NCI-H1092 (cell line): ENCODE data around the gene DOLK.

ENCODE experiments used
- DNase-seq: peaks from one replicate; lab custom pipeline; 2025; lab: John Stamatoyannopoulos, UW

Gene DOLK

DNA sequence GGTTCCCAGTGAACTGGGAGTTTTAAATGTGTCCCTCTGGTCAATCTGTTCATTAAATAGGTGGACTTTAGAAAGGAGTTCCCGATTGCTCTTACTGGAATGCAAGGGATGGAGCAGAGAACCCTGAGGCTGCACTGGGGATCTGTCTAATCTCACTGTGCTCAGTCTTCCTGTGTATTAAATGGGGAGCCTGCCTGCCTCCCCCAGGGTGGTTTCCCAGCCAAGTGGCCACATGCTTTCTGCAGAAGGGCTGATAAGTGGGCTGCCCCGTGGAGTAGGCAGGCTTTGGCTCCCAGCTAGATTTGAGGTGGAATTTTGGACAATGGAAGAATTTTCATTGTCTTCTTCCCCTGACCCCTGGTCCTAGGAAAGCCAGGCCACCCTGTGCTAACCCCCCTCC lies 40.7 kb downstream of the DOLK start:
- DNase-seq: no peak

DNA sequence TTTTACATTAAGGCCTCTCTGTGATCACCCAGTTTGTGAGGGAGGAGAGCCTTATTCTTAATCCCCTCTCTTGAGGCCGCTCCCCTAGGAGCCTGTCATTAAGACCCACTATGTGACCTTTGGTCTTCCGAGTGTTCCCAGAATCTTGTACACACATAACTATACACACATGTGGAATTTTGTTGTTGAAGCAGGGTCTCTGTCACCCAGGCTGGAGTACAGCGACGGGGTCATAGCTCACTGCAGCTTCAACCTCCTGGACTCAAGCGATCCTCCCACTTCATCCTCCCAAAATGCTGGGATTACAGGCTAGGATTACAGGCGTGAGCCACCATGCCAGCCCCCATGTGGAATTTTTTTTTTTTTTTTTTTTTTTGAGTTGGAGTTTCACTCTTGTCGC lies 41.4 kb downstream of the DOLK start:
- no peak for DNase-seq

DNA sequence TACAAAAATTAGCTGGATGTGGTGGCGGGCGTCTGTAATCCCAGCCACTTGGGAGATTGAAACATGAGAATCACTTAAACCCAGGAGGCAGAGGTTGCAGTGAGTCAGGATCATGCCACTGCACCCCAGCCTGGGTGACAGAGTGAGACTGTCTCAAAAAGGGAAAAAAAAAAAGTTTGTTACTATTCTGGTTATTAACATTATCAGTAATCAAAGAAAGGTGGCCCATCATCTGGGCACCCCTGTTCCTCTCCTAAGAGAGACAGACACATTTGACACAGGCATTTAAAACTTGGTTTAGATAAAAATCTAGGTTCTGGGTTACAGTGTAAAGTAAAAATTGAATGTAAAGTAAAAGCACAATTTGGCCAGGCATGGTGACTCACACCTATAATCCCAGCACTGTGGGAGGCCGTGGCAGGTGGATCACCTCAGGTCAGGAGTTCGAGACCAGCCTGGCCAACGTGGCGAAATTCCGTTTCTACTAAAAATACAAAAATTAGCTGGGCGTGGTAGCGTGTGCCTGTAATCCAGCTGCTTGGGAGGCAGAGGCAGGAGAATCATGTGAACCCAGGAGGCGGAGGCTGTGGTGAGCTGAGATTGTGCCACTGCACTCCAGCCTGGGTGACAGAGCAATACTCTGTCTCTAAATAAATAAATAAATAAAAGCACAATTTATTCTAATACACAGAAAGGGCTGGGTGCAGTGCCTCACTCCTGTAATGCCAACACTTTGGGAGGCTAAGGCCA lies 43.4 kb downstream of the DOLK start:
- no peak for DNase-seq

DNA sequence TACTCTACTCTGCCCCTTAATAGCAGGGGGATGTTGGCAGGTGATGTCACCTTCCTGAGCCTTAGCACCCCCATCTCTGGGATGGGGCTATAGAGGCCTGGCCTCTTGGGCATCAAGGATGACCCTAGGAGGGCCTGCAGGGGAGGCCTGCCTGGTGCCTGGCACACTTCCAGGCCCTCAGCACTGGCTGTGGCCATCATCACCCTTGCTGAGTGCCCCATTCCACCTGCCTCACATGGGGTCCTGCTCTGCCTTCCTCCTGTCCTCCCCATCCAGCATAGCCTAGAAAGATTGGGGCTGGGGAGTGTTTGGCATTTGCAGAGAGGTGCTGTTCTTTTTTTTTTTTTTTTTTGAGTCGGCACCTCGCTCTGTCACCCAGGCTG lies 44.3 kb downstream of the DOLK start:
- no peak for DNase-seq

DNA sequence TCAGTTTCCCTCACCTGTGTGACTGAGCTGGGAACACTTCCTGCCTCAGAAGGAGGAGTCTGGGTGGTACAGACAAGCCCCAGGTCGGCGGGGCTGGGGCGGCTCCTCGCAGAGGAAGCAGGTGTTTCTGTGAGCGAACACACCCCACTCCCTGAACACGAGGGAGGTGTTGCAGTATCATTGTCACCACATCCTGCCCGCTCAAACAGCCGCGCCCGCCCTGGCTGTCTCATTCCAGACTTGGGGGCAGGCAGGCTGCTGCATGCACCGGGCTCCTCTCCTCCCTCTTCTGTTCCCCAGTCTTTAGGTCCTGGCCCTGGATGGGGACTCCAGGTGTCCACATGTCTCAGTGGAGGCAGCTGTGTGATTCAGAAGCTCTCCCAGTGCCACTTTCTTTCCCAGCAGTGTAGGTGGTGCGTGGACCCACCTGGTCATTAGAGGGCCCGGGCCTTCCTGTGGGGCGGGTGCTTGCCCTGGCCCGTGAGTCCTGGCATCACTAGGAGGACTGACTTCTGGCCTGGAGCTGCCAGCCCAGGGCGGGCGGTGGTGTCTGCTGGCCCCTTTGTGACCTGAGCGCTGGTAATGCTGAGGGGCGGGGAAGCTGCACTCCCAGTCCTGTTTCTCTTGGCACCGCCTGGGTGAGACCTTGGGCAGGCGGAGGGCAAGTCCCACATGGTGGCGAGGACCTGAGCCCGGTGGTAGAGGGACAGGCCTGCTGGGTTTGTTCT lies 44.9 kb downstream of the DOLK start:
- DNase-seq: no peak

DNA sequence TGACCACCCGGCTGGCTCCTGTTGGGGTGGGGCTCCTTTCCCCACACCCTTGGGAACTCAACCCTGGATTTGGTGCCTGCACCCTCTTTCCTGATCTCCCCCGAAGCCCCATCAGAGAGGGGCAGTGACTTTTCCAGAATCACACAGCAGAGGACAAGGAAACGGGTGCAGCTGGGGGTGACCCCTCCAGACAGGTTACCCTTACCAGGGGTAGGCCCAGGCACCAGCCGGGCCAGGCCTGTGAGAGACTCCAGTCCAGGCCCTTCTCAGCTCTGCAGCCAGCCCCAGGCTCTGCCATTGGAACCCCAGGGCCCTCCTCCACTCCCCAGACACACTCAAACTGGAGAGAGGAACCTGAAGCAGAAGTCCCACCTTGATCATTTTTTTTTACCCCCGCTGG lies 45.6 kb downstream of the DOLK start:
- no peak for DNase-seq

DNA sequence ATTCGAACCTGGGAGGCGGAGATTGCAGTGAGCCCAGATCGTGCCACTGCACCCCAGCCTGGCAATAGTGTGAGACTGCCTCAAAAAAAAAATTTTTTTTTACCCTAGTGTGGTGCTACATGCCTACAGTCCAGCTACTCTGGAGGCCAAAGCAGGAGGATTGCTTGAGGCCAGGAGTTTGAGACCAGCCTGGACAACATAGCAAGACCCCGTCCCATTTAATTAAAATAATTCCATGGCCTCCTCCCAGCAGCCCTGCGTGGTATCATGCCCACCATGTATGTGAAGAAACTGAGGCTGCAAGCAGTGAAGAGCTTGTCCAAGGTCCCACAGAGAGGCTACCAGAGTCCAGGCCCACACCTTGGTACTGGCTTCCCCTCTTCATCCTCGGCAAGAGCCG lies 46.0 kb downstream of the DOLK start:
- DNase-seq: no peak

DNA sequence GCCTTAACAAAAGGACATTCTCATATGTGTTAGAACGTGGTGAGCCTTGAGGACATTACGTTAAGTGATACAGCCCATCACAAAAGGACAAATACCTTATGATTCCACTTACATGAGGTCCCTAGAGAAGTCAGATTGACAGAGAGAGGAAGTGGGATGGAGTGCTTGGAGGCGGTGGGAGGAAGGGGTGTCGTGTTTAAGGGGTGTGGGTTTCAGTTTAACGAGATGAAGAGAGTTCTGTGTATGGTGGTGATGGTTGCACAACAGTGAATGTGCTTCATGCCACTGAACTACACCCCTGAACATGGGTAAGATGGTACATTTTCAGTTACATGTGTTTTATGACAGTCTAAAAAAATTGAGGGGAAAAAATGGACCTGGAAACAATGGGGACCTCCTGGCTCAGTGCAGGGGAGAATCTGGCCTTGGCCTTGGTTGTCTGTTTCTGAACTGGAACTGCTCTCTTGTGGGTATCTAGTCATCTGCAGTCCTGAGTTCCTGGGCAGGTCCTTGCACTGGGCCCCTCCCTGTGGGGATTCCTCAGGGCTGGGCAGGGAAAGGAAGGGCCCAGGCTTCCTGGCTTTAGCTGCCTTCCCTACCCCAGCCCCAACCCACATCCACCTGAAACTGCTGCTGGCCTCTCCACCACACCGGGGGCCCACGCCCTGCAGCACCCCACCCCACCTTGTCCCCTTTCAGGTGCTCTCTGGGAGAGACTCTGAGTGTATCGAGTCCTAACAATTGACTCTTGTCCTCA lies 47.7 kb downstream of the DOLK start:
- DNase-seq: no peak

DNA sequence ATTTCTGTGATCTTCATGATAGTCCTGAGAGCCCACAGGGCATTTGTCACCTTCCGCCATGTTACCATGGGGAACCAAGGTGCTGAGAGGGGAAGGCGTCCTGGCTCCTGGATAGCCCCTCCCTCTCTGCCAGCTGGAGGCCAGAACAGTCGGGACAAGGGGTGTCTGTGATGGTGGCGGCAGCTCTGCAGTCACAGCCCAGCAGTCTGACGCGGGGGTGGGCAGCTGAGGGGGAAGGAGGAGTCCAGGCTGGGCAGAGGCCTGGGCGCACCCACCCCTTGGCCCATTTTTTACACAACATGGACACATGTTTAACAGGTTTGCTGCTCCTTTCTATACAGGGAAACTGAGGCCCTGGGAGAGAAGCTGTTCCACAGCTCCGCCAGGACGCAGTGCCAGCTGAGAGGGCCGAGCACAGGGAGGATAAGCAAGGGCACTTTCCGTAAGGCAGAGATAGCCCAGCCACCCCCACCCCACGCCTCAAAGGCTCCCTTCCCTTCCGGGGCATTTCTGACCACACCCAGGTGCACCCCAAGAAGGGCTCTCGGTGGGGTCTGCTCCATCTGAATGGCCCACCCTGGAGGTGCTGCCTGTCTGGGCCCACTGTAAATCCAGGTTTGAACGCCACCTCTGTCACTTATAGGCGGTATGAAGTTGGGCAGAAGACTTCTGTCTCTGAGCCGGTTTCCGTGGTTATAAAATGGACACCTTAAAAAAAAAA lies 48.4 kb downstream of the DOLK start:
- no peak for DNase-seq

DNA sequence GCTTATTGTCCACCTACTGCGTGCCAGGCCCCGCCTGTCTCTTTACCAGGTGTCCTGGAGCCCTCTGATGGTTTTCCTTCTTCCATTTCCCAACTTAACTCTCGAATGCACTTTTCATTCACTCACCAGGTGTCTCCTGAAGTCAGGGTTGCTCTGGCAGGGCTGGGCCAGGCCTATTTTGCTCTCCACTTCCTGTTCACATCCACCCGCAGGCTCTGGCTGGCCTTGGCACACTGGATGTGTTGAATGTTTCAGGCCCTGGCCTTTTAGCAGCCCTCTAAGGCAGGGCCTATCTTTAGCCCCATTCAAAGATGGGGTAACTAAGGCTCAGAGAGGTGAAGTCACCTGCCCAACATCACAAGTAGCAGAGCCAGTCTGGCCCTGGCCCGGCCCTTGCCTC lies 49.0 kb downstream of the DOLK start:
- DNase-seq: no peak

DNA sequence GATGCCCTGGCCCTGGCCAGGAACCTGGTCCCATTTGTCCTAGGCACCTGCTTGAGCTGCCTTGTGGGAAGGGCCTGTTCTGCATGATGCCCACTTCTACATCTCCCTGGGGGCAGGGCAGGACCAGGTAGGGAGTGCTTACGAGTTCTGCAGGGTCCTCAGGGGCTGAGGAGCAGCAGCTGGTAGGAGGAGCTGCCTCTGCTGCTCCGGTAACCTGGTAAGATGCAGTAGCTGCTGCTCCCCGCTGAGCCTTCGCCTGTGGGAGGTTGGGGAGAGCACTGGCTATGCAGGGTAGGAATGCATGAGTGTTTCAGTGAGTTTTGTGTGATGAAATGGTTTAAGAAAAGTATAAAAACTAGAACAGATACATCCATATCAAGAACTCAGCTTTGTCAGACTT lies 51.8 kb downstream of the DOLK start:
- no peak for DNase-seq
